ENCODE data around the gene PTPRZ1.

- TF ChIP-seq CTCF (IDR thresholded peaks at IDR 0.05): peak; percentile 11 to 66 (median 62)
- TF ChIP-seq POLR2A (IDR thresholded peaks at IDR 0.05): no peak
Observed at GRCh38 chr7:121994625-121995410, 121.9 kb downstream of the PTPRZ1 start.

All from testis (tissue), 2 donors.